ENCODE measurements around the gene ZNF287. TPM values are rescaled to one million over a fixed set of nuclear protein-coding genes. Genes with fewer than 3 reads are reported as not detected.

ZNF287 gene
- total and polyA plus RNA-seq, 12 donors, result 4.0 to 32.0 (median 11.4) TPM

DNA sequence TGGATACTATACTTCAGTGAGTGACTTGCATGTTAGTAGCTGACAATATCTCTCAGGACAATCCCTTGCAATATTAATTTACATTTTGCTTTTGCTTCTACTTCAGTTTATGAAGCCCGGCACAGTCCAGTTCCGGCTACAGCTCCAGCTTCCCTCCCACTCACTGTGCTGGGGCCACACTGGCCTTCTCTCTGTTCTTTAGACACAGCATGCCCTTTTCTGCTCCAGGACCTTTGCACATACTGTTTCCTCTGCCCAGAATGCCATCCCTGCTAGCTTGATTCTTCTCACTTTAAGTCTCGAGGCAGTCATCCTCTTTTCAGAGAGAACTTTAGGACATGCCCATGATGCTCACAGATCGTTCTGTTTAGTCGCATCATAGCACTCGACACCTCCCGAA is 51.5 kb downstream of the ZNF287 start:
- Histone ChIP-seq H3K9me3 (no peaks in the 10 kb centered on the region), H3K27me3 (peaks cover 0 to 4% (median 0%) of the 10 kb centered on the region in 7 donors), H3K36me3 (no peaks in the 10 kb centered on the region), H3K27ac (no peak overlapping the region), H3K4me3 (no peak overlapping the region), H3K4me1 (peaks cover 0 to 36% (median 12%) of the 10 kb centered on the region in 9 donors)
- DNase-seq (no peak), ATAC-seq (no peak)
- intact Hi-C loops (cut with DNase I), result loop anchor here in 3 of 10 donors (5.0 kb wide), 3 partner anchors 60 to 135 kb away; partner anchors contain the start of gene UBB (in 1 of the 3)
- TF ChIP-seq, protein P1, sequence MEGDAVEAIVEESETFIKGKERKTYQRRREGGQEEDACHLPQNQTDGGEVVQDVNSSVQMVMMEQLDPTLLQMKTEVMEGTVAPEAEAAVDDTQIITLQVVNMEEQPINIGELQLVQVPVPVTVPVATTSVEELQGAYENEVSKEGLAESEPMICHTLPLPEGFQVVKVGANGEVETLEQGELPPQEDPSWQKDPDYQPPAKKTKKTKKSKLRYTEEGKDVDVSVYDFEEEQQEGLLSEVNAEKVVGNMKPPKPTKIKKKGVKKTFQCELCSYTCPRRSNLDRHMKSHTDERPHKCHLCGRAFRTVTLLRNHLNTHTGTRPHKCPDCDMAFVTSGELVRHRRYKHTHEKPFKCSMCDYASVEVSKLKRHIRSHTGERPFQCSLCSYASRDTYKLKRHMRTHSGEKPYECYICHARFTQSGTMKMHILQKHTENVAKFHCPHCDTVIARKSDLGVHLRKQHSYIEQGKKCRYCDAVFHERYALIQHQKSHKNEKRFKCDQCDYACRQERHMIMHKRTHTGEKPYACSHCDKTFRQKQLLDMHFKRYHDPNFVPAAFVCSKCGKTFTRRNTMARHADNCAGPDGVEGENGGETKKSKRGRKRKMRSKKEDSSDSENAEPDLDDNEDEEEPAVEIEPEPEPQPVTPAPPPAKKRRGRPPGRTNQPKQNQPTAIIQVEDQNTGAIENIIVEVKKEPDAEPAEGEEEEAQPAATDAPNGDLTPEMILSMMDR (IDR thresholded peaks at IDR 0.05), result no peak
- 91 to 92% methylated on average over 7 of the region's 7 CpGs for WGBS, 2 donors

- 1 to 5% methylated on average over 16 of the region's 16 CpGs for WGBS, 2 donors
- Histone ChIP-seq H3K9me3 (no peaks in the 10 kb centered on the region), H3K4me3 (peak overlapping the region in 6 of 10 donors; percentile 8 to 32 (median 22)), H3K27ac (peak overlapping the region in 2 of 10 donors; percentile 4 to 40), H3K36me3 (no peaks in the 10 kb centered on the region), H3K27me3 (peaks cover 0 to 4% (median 0%) of the 10 kb centered on the region in 7 donors), H3K4me1 (peaks cover 0 to 45% (median 12%) of the 10 kb centered on the region in 9 donors)
- intact Hi-C loops (cut with DNase I), result loop anchor here in 3 of 10 donors (5.0 kb wide), 3 partner anchors 59 to 134 kb away; partner anchors contain the start of gene UBB (in 1 of the 3)
- TF ChIP-seq, protein P1 (IDR thresholded peaks at IDR 0.05), result no peak
- peak; percentile 43 to 94 (median 82) for ATAC-seq
- DNase-seq, result peak in 1 of 2 donors; percentile 49
These were observed 52.4 kb downstream of the ZNF287 start for GRCh38 chr17:16516594-16517051.

DNA sequence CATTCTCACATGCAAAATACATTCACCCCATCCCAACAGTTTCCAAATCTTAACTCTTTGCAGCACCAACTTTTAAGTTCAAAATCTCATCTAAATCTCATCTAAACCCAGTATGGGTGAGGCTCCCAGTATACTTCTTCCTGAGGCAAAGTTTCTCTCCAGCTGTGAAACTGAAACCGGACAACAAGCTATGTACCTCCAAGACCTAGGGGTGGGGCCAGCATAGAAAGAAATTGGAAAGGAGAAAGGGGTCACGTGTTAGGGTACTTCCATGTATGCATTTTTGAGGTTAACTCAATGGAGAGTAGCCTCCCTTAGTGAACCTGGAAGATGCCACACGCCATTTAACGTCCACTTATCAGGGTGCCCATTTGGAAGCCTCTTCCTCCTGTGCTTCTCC is 53.1 kb downstream of the ZNF287 start:
- Histone ChIP-seq H3K36me3 (no peaks in the 10 kb centered on the region), H3K4me3 (no peak overlapping the region), H3K9me3 (no peaks in the 10 kb centered on the region), H3K4me1 (peaks cover 0 to 42% (median 12%) of the 10 kb centered on the region in 9 donors), H3K27ac (no peak overlapping the region), H3K27me3 (peaks cover 0 to 4% (median 0%) of the 10 kb centered on the region in 7 donors)
- WGBS, 2 donors, result 86 to 87% methylated on average over 4 of the region's 4 CpGs
- DNase-seq (no peak), ATAC-seq (no peak)
- TF ChIP-seq, protein P1 (IDR thresholded peaks at IDR 0.05), result no peak
- intact Hi-C loops (cut with DNase I), result loop anchor here in 3 of 10 donors (5.0 kb wide), 3 partner anchors 59 to 134 kb away; partner anchors contain the start of gene UBB (in 1 of the 3)

- H3K27me3 ChIP-seq, result no peaks in the 10 kb centered on the region
- 74 to 80% methylated on average over 6 of the region's 6 CpGs for WGBS, 2 donors
- peaks cover 0 to 41% (median 11%) of the 10 kb centered on the region in 9 donors for H3K4me1 ChIP-seq
- no peaks in the 10 kb centered on the region for H3K36me3 ChIP-seq
- DNase-seq (no peak), ATAC-seq (no peak)
- no peak overlapping the region for H3K4me3 ChIP-seq
- no peaks in the 10 kb centered on the region for H3K9me3 ChIP-seq
- TF ChIP-seq, protein P1 (IDR thresholded peaks at IDR 0.05), result no peak
- intact Hi-C loops (cut with DNase I), result no loop called here
- no peak overlapping the region for H3K27ac ChIP-seq
These were observed 55.1 kb downstream of the ZNF287 start for GRCh38 chr17:16513873-16514272.

Measured in heart right ventricle (tissue), 16 donors.